NCI-H748 (cell line): ENCODE measurements around the gene CDK14.

Experiments
- DNase-seq: peaks from one replicate; lab custom pipeline; 2025; ENCODE audit not compliant: unreplicated experiment; lab: John Stamatoyannopoulos, UW

The CDK14 gene

DNA sequence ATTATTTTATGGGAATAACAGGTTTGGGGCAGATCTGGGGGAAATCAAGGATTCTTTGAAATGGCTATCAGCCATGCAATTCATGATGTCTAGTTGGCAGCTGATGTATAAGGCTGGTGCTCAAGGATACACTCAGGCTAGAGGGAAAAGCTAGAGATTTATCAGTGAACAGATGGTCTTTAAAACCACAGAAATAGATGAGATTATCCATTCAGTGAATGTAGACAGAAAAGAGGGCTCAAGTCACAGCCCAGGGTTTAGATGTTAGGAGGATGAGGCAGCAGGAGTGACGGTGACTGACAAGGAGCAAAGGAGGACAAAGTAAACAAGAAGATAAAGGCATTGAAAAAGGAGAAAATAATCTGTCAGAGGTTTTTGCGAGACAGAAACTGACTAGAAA, 238.7 kb downstream of the CDK14 start:
- no peak for DNase-seq

GRCh38 chr7:90835861-90836260, 239.7 kb downstream of the CDK14 start:
- DNase-seq = no peak

- no peak for DNase-seq
Observed at GRCh38 chr7:90836937-90837336, 240.8 kb downstream of the CDK14 start.

DNA sequence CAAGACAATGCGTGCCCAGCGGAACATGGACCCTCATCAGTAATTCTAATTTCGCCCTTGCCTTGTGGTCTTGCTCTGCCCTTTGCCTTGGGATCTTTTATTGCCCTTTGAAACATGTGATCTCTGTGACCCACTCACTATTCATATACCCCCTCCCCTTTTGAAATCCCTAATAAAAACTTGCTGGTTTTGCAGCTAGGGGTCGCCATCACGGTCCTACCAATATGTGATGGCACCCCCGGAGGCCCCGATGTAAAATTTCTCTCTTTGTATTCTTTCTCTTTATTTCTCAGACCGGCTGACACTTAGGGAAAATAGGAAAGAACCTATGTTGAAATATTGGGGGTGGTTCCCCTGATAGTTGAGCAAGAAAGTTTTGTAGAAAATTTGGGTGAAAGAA, 242.7 kb downstream of the CDK14 start:
- no peak for DNase-seq

GRCh38 chr7:90839316-90839715, 243.2 kb downstream of the CDK14 start:
- no peak for DNase-seq

GRCh38 chr7:90839727-90840291, 243.7 kb downstream of the CDK14 start:
- no peak for DNase-seq

DNA sequence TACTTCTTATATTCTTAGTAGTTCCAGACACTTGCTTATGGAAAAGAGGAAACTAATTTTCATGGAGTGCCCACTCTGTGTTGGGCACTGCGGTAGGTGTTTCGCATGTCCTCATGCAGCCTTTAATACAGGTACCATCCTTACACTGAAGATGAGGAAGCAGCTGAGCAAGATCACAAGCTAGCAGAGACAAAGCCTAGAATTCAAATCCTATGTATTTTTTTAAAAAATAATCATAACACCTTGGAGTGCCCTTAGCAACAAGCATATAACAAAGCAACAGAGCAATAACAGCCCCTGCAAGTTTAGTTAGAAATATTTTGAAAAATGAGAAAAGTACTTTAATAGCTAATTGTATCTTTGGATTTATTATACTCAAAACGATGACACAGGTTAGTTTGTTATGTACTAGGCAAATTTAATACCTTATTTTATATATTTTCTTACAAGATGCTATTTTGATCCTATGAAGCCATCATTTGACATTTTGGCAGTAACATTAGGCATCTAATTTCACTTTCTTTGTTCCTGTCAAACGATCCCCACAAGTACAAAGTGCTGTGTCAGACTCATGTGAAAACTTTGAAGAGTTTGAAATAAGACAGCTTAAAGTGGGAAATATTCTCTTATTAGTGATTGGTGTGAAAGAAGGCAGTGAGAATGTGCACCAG, 245.8 kb downstream of the CDK14 start:
- no peak for DNase-seq

- no peak for DNase-seq
Observed at GRCh38 chr7:90842430-90842788, 246.3 kb downstream of the CDK14 start.

- no peak for DNase-seq
Observed at GRCh38 chr7:90843472-90843871, 247.4 kb downstream of the CDK14 start.

GRCh38 chr7:90844421-90844820, 248.3 kb downstream of the CDK14 start:
- no peak for DNase-seq

DNA sequence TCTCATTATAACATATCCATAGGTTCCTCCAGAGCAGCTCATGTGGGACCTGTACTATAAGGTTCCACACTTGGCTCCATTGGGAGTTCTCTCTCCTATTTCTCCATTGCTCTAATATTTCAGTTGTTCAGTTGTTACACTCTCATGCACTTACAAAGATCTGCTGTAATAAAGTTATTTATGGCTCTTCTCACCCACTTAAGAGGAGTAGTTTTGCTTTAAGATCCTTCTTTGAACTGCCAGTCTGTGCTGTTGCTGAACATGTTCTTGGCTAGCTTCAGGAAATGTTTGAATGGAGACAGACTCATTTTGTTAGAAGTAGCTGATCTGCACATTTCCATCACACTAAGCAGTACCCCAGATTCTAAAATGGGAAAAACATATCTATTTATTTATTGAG, 250.1 kb downstream of the CDK14 start:
- DNase-seq = no peak

GRCh38 chr7:90850066-90850465, 253.9 kb downstream of the CDK14 start:
- peak; percentile 38 for DNase-seq

GRCh38 chr7:90850471-90850870, 254.3 kb downstream of the CDK14 start:
- no peak for DNase-seq

DNA sequence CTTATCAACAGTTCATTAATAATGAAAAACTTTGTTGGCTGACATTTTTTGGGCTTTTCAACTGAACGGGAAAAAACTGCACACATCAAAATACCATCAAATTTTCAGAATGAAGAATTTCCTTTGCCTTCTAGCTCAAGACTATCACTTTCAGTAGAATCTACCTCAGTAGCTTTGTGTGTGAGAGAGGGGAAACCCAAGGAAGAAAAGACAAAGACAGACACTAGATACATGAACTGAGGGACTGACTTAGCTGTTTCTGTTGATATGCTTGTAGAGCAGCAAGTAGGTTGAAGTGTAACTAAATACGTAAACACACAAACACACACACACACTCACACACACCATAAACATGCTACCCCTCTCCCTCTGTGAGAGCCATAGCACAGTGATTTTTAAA, 257.1 kb downstream of the CDK14 start:
- no peak for DNase-seq

DNA sequence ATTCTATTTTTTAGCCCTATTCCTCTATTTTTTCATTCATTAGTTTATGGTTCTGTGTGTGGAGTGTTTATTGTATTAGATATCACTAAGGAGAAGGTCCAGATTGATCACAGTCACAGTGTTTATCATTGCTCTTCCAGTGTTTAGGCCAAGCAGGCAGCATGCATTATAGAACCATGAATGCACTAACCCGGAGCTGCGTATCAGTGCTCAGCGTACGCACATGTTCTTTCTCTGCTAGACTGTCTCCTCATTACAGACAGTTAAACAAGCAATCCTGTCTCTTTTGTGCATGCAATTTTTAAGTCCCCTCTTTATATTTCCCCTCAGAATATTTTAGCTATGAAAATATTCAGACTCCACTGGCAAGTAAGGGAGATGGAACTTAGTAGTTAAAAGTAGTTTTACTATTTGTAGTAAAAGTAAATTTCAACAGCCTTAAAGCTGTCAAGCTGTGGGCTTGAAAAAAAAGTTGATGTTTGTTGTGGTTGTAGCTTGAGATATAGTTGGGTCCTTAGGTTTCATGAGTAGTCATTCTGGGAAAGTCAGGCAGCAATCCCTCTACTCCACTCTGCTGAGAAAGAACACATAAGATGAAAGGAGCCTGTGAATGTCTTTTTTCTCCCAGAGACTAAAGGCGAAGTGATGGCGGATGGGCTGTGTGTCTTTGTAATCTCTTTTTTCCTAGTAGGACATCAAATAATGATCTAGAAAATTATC, 260.4 kb downstream of the CDK14 start:
- no peak for DNase-seq

- DNase-seq = no peak
Observed at GRCh38 chr7:90857603-90858002, 261.5 kb downstream of the CDK14 start.

DNA sequence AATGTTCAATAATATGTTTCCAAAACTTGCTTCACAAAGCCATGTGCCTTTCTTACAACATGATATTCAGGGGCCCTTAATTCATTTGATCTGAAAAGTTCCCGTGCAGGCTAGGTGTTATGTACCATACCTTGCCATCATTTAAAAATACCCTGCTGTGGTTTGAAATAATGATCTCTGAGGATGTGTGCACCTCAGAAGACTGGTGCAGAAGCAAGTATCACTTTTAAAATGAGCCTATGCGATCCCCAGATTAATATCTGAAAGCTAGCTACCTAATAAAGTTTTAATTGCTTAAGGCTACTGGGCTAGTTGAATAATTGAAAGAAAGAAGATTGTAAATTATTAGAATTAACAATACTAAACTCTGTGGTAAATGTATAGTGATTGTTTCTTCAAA, 262.4 kb downstream of the CDK14 start:
- DNase-seq = no peak

DNA sequence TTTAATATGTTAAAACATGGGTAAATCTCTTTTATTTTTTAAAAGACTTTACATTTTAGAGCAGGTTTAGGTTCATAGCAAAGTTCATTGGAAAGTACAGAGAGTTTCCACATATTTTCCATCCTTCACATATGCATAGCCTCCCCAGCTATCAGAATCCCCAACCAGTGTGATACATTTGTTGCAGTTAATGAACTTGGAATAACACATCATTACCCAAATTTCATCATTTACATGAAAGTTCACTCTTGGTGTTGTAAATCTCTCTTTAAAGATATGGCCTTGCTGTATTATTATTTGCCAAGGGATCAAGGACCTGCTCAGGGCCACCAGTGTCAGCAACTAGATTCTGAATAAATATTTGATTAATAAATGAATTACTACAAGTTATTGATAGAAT, 263.4 kb downstream of the CDK14 start:
- no peak for DNase-seq

GRCh38 chr7:90864088-90864487, 268.0 kb downstream of the CDK14 start:
- no peak for DNase-seq

- no peak for DNase-seq
Observed at GRCh38 chr7:90869335-90869734, 273.2 kb downstream of the CDK14 start.

GRCh38 chr7:90876701-90877100, 280.6 kb downstream of the CDK14 start:
- DNase-seq = no peak

DNA sequence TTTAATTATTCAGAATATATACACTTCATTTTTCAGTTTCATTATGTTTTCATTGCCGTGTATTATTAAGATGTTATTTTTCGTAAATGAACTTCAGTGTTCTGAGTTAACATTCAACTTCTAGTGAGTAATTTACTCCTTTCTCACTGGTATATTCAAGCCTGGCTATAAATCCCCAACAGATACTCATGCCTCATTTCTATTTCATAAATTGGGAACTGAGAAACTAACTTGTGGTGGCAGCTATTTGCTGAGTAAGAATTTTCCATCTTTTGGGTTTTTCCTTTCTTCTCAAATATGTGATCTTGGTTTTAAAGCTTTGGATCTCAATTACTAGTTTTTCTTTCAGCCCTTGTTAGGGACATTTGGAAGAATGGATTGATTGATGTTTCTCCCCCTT, 281.1 kb downstream of the CDK14 start:
- no peak for DNase-seq

GRCh38 chr7:90879924-90880323, 283.8 kb downstream of the CDK14 start:
- DNase-seq = no peak
